Hepatocyte (in vitro differentiated cells): ENCODE data around the gene ALG2. TPM values are rescaled to one million over a fixed set of nuclear protein-coding genes. Genes with fewer than 3 reads are reported as not detected.

ENCODE experiments used
- DNase-seq: peaks from one replicate; pipeline ENCODE4 v3.0.0-alpha.2; 2016; ENCODE audit warnings: low spot score
- H2AFZ ChIP-seq: fragments of 200-600 bp; sonication (generic); 2 replicates; pipeline ENCODE4 v1.6.0; 2016; ENCODE audit warnings: antibody characterized with exemption, mild to moderate bottlenecking
- H3K27ac ChIP-seq: fragments of 200-600 bp; sonication (generic); 2 replicates; pipeline ENCODE4 v1.5.1; 2016; ENCODE audit warnings: mild to moderate bottlenecking
- H3K27me3 ChIP-seq: fragments of 200-600 bp; sonication (generic); 2 replicates; pipeline ENCODE4 v1.6.1; 2016
- H3K36me3 ChIP-seq: fragments of 200-600 bp; sonication (generic); replicated peaks from 2 replicates; pipeline ENCODE4 v1.5.1; 2016; ENCODE audit warnings: low read depth; ENCODE audit not compliant: insufficient read depth
- H3K4me1 ChIP-seq: fragments of 200-600 bp; sonication (generic); 2 replicates; pipeline ENCODE4 v1.5.1; 2016; ENCODE audit warnings: mild to moderate bottlenecking, moderate library complexity; ENCODE audit not compliant: insufficient read depth
- H3K4me2 ChIP-seq: fragments of 200-600 bp; sonication (generic); 2 replicates; pipeline ENCODE4 v1.6.0; 2016
- H3K4me3 ChIP-seq: fragments of 200-600 bp; sonication (generic); 2 replicates; pipeline ENCODE4 v1.5.1; 2016; ENCODE audit warnings: mild to moderate bottlenecking
- H3K79me2 ChIP-seq: fragments of 200-600 bp; sonication (generic); 2 replicates; pipeline ENCODE4 v1.6.0; 2017; ENCODE audit warnings: mild to moderate bottlenecking
- H3K9me2 ChIP-seq: fragments of 200-600 bp; sonication (generic); replicated peaks from 2 replicates; pipeline ENCODE4 v1.6.0; 2017; ENCODE audit warnings: mild to moderate bottlenecking; ENCODE audit not compliant: insufficient read depth
- H3K9me3 ChIP-seq: fragments of 200-600 bp; sonication (generic); 2 replicates; pipeline ENCODE4 v1.5.1; 2016; ENCODE audit warnings: low read depth, mild to moderate bottlenecking
- H4K20me1 ChIP-seq: fragments of 200-600 bp; sonication (generic); 2 replicates; pipeline ENCODE4 v1.6.0; 2016; ENCODE audit warnings: mild to moderate bottlenecking; ENCODE audit not compliant: insufficient read depth, poor library complexity, severe bottlenecking
- EZH2 ChIP-seq: fragments of 200-600 bp; sonication (generic); IDR thresholded peaks from 2 replicates; pipeline ENCODE4 v1.6.1; 2016; ENCODE audit warnings: antibody characterized with exemption, mild to moderate bottlenecking, borderline replicate concordance
- EZH2phosphoT487 ChIP-seq: fragments of 200-600 bp; sonication (generic); IDR thresholded peaks from one replicate; pipeline ENCODE4 v1.6.1; 2018; ENCODE audit warnings: antibody characterized with exemption, mild to moderate bottlenecking, low read depth, moderate library complexity; ENCODE audit not compliant: unreplicated experiment, severe bottlenecking
- WGBS: methylation state at CpG from one replicate; pipeline ENCODE4 v1.1.6; 2016; ENCODE audit warnings: low lambda C conversion rate; ENCODE audit errors: missing lambda C conversion rate; 5-methylcytosine and 5-hydroxymethylcytosine counted together
- polyA plus RNA-seq: library from polyadenylated mRNA; unstranded; fragments of >200 nt; fragmentation: Nextera tagmentation; extraction: Ambion mirVana; gene quantifications from 2 replicates; pipeline ENCODE4 v1.2.1, GENCODE V29; 2016
- total RNA-seq: library from RNA; depleted of rRNA; stranded (reverse); fragments of >200 nt; gene quantifications from 2 replicates; pipeline ENCODE4 v1.2.3, GENCODE V29; 2014
- TF ChIP-seq, protein P1 (sequence below): fragments of 200-600 bp; sonication (generic); IDR thresholded peaks from 2 replicates; pipeline ENCODE4 v1.5.1; 2016; ENCODE audit warnings: antibody characterized with exemption, mild to moderate bottlenecking; ENCODE audit not compliant: poor library complexity

ALG2 gene
- total and polyA plus RNA-seq, 2 experiments from 2014 or later: 51.9 to 64.0 TPM

DNA sequence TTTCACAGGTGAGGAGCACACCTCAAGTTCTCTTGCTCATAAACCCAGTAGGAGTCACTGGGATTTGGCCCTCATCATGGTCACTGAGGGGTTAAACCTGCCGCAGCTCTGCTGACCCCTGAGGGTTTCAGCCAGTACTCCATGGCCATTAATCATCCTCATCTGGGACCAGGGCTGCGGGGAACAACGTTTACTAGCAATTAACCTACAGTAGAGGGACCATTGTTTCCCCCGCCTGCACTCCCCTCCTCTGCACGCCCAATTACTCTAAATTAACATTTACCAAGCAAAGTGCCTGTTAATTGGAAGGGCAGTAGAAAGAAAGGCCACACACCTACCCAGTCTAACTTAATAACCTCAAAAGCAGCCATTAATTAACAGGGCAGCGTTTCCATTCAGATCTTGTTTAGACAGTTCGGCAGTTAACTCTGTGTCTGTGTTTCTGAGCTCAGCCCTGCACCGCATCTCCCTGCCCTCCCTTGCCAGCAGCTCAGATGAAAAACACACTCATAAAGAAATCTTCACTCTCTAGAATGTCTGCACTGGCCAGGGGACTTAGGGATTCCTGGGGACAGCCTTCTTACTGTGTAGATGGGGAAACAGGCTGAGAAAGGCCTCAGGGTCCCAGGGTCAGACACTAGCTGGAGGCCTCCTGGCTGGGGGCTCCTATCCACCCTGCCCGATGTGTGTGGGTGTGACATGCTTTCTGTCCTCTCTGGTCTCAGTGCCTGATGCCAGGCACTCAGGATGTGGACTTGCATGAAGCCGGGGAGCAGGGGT lies 51.6 kb downstream of the ALG2 start:
- H2AFZ ChIP-seq: no peak overlapping the region
- no peak for DNase-seq
- peak overlapping the region; percentile 57 for H3K4me2 ChIP-seq
- no peaks in the 10 kb centered on the region for H3K9me2 ChIP-seq
- no peaks in the 10 kb centered on the region for H3K36me3 ChIP-seq
- no peak overlapping the region for H3K4me3 ChIP-seq
- no peak for TF ChIP-seq EZH2phosphoT487
- TF ChIP-seq, protein P1, sequence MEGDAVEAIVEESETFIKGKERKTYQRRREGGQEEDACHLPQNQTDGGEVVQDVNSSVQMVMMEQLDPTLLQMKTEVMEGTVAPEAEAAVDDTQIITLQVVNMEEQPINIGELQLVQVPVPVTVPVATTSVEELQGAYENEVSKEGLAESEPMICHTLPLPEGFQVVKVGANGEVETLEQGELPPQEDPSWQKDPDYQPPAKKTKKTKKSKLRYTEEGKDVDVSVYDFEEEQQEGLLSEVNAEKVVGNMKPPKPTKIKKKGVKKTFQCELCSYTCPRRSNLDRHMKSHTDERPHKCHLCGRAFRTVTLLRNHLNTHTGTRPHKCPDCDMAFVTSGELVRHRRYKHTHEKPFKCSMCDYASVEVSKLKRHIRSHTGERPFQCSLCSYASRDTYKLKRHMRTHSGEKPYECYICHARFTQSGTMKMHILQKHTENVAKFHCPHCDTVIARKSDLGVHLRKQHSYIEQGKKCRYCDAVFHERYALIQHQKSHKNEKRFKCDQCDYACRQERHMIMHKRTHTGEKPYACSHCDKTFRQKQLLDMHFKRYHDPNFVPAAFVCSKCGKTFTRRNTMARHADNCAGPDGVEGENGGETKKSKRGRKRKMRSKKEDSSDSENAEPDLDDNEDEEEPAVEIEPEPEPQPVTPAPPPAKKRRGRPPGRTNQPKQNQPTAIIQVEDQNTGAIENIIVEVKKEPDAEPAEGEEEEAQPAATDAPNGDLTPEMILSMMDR: no peak
- no peak for TF ChIP-seq EZH2
- H4K20me1 ChIP-seq: no peaks in the 10 kb centered on the region
- peaks cover 32% of the 10 kb centered on the region for H3K4me1 ChIP-seq
- H3K27me3 ChIP-seq: no peaks in the 10 kb centered on the region
- no peak overlapping the region for H3K27ac ChIP-seq
- 23% methylated on average over 9 of the region's 10 CpGs for WGBS
- H3K9me3 ChIP-seq: no peaks in the 10 kb centered on the region
- no peaks in the 10 kb centered on the region for H3K79me2 ChIP-seq

DNA sequence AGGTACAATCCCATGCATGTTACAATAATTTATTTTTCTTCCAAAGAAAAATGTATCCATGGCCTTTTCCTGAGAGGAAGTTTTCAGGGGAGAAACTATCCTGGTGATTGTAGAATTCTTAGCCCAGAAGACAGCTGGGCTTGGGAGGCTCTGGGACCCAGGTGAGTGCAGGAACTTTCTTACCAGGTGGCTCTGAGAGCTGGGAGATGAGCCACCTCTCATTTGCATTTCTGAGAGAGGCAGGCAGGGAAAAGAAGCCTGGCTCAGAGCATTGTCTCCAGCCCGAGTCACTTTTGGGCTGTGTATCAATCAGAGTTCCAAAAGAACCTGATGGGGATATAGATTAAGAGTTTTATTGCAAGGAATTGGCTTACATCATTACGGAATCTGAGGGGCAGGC lies 52.7 kb downstream of the ALG2 start:
- H3K9me3 ChIP-seq: no peaks in the 10 kb centered on the region
- peaks cover 32% of the 10 kb centered on the region for H3K4me1 ChIP-seq
- 50% methylated on average over 2 of the region's 2 CpGs for WGBS
- no peaks in the 10 kb centered on the region for H3K27me3 ChIP-seq
- H3K4me2 ChIP-seq: no peak overlapping the region
- no peaks in the 10 kb centered on the region for H4K20me1 ChIP-seq
- H2AFZ ChIP-seq: no peak overlapping the region
- no peaks in the 10 kb centered on the region for H3K9me2 ChIP-seq
- TF ChIP-seq, protein P1: no peak
- no peak for TF ChIP-seq EZH2phosphoT487
- TF ChIP-seq EZH2: no peak
- H3K27ac ChIP-seq: no peak overlapping the region
- no peaks in the 10 kb centered on the region for H3K36me3 ChIP-seq
- H3K79me2 ChIP-seq: no peaks in the 10 kb centered on the region
- no peak overlapping the region for H3K4me3 ChIP-seq
- DNase-seq: no peak

DNA sequence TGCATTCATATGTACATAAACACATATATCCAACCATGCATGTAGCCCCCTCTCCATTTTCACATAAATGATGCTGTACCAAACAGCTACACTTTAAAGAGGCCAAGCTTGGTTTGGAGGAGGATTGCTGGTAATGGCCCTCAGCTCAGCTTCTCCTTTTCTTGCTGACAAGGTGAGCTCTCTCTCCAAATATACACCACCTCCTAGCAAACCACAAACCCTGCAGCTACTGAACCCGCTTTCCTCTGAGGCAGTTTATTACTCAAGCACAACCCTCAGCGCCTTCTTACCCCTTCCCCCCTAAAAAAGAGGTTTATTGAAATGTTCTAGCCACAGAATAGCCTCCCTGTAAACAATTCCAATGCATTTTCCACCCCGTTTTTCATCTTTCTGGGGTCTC lies 54.0 kb downstream of the ALG2 start:
- H3K4me1 ChIP-seq: peaks cover 18% of the 10 kb centered on the region
- H3K9me2 ChIP-seq: no peaks in the 10 kb centered on the region
- 86% methylated on average over 3 of the region's 3 CpGs for WGBS
- H3K4me2 ChIP-seq: no peak overlapping the region
- H3K9me3 ChIP-seq: no peaks in the 10 kb centered on the region
- no peaks in the 10 kb centered on the region for H3K27me3 ChIP-seq
- TF ChIP-seq EZH2phosphoT487 (no peak), EZH2 (no peak)
- TF ChIP-seq, protein P1: no peak
- H3K4me3 ChIP-seq: no peak overlapping the region
- H2AFZ ChIP-seq: no peak overlapping the region
- DNase-seq: no peak
- no peaks in the 10 kb centered on the region for H3K79me2 ChIP-seq
- no peaks in the 10 kb centered on the region for H4K20me1 ChIP-seq
- H3K27ac ChIP-seq: no peak overlapping the region
- no peaks in the 10 kb centered on the region for H3K36me3 ChIP-seq
